Measurements from ENCODE around the gene TBL1XR1. TPM values are rescaled to one million over a fixed set of nuclear protein-coding genes. Genes with fewer than 3 reads are reported as not detected.

TBL1XR1 gene
- total RNA-seq, 1 donor from 2014 or later, result 203 TPM

DNA sequence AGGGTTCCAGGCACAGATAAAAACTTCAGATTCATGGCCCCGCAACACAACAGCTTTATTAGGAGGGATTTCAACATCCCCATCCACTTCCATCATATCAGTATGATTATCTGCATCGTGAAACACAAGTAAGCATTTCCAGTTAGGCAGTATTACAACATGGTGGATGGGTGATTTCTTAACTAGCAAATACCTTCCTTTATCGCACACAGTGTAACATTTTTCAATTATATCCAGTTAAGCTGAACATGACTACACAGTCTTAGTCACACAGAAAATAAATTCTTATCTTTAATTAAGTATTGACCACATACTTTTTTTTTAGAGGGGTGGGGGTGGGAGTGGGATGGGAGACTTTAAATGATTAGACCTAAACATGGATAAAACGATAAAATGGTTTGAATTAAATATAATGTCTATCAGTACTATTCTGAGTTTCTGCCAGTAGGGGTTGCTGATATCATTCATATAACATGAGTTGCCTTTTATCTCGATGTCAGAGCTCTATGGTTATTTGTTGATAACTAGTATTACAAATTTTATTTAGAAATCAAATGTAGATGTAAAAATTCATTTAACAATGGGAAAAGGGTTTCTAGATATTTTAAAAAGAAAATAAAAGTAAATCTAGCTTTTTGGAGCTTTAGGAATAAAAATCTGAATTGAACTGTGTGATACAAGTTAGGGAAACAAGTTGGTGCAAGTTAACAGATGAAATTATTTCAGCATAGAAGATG lies 146.6 kb downstream of the TBL1XR1 start:
- TF ChIP-seq CTCF (IDR thresholded peaks at IDR 0.05; ENCODE audit: insufficient read depth, low read length, severe bottlenecking), result peak; percentile 32
- DNase-seq (ENCODE audit: low read depth) (peak; percentile 47), FAIRE-seq (no peak)
- no peak overlapping the region for H3K4me3 ChIP-seq (ENCODE audit: low read depth, low read length)
- H3K36me3 ChIP-seq (ENCODE audit: control insufficient read depth, insufficient read depth, low read length), result peaks cover 7% of the 10 kb centered on the region
- no peaks in the 10 kb centered on the region for H3K27me3 ChIP-seq (ENCODE audit: control insufficient read depth, insufficient read depth, low read length)

DNA sequence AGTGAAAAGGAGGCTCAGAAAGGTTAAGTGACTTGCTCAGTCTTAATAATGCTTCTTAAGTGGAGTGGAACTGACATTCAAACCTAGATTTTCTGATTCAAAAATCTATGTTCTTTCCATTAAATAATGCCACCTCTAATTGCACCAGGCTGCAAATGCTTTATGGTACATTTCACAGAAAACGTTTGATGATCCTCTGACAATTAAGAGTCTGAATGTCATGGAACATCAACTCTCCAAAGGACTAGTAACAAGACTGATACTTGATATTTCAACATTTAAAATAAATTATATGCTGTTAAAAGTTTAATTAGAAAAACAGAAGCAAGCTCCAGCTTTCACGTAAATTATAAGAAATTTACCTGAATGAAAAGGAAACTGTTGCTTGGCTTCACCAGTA lies 151.5 kb downstream of the TBL1XR1 start:
- Histone ChIP-seq H3K36me3 (ENCODE audit: control insufficient read depth, insufficient read depth, low read length) (peaks cover 10% of the 10 kb centered on the region), H3K4me3 (ENCODE audit: low read depth, low read length) (no peak overlapping the region), H3K27me3 (ENCODE audit: control insufficient read depth, insufficient read depth, low read length) (no peaks in the 10 kb centered on the region)
- DNase-seq (ENCODE audit: low read depth) (no peak), FAIRE-seq (no peak)
- no peak for TF ChIP-seq CTCF (IDR thresholded peaks at IDR 0.05; ENCODE audit: insufficient read depth, low read length, severe bottlenecking)

DNA sequence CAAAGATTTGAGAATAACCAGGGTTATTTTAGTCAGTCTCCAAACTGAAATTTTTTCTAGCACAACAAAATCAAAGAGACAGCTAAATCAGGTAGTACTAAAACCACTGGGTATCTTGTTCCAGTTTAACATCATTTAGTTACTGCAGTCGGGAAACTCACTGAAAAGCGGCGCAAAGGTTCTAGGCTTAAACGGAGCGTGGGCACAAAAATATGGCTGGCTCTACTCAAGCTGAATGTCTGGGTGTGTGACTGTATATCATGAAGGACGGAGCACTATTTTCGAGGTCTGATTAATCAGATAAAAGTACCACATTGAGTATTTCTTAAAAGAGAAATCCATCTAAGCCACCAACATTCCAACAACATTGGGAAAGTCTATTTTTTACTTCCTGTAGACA lies 152.1 kb downstream of the TBL1XR1 start:
- no peak for DNase-seq (ENCODE audit: low read depth)
- H3K4me3 ChIP-seq (ENCODE audit: low read depth, low read length), result no peak overlapping the region
- no peak for FAIRE-seq
- no peaks in the 10 kb centered on the region for H3K27me3 ChIP-seq (ENCODE audit: control insufficient read depth, insufficient read depth, low read length)
- no peak for TF ChIP-seq CTCF (IDR thresholded peaks at IDR 0.05; ENCODE audit: insufficient read depth, low read length, severe bottlenecking)
- H3K36me3 ChIP-seq (ENCODE audit: control insufficient read depth, insufficient read depth, low read length), result peaks cover 10% of the 10 kb centered on the region

GRCh38 chr3:177041730-177042551 lies 155.3 kb downstream of the TBL1XR1 start:
- DNase-seq (ENCODE audit: low read depth) (no peak), FAIRE-seq (peak; percentile 50)
- Histone ChIP-seq H3K36me3 (ENCODE audit: control insufficient read depth, insufficient read depth, low read length) (peaks cover 13% of the 10 kb centered on the region), H3K4me3 (ENCODE audit: low read depth, low read length) (no peak overlapping the region), H3K27me3 (ENCODE audit: control insufficient read depth, insufficient read depth, low read length) (no peaks in the 10 kb centered on the region)
- no peak for TF ChIP-seq CTCF (IDR thresholded peaks at IDR 0.05; ENCODE audit: insufficient read depth, low read length, severe bottlenecking)

DNA sequence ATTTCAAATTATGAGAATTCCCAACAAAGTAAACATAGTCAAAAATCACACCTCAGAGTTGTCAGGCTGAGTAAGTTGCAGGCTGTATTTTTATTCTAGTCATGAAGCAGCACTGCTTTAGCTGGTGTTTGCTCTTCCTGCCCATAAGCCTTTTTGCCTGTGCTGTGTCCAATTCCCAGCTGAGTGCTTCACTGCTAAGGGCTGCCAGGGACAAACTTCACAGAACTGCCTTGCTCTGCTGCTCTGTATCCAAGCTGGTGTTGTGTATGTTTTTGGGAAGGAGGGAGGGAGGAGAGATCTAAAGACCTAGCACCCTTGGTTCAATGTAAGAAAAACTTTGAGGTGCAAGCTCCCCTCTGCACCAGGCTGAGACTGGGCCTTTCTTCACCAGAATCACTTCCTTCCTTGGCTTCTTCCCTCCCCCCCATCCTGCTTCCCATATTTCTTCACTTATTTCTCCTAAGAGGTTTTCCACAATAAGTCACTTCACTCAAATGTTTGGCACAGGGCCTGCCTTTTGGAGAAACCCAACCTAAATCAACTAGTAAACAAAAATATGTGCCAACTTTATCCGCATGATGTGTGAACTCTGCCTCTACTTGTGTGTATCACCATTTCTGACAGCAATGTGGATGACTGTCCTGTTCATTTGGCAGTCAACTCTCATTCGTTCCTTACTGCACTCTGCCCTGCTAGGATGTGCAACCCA lies 156.1 kb downstream of the TBL1XR1 start:
- Histone ChIP-seq H3K27me3 (ENCODE audit: control insufficient read depth, insufficient read depth, low read length) (no peaks in the 10 kb centered on the region), H3K36me3 (ENCODE audit: control insufficient read depth, insufficient read depth, low read length) (peaks cover 9% of the 10 kb centered on the region), H3K4me3 (ENCODE audit: low read depth, low read length) (no peak overlapping the region)
- TF ChIP-seq CTCF (IDR thresholded peaks at IDR 0.05; ENCODE audit: insufficient read depth, low read length, severe bottlenecking), result no peak
- FAIRE-seq, result peak; percentile 47
- DNase-seq (ENCODE audit: low read depth), result peak; percentile 77

Data from bronchial epithelial cell (primary cell).